IPS-11a (cell line): ENCODE data around the gene ERAL1.
A peak's percentile ranks its signal among the peaks of the same experiment; 100 is the strongest.
"Not testable (repeated sequence)": the region's sequence is repeated elsewhere in the genome, so short reads cannot be mapped to it uniquely, and the experiment has no call there.

ENCODE experiments used
- H3K4me3 ChIP-seq: one replicate; pipeline ENCODE4 v1.5.1; 2013; ENCODE audit warnings: low read depth, low read length, control low read depth

Gene ERAL1

DNA sequence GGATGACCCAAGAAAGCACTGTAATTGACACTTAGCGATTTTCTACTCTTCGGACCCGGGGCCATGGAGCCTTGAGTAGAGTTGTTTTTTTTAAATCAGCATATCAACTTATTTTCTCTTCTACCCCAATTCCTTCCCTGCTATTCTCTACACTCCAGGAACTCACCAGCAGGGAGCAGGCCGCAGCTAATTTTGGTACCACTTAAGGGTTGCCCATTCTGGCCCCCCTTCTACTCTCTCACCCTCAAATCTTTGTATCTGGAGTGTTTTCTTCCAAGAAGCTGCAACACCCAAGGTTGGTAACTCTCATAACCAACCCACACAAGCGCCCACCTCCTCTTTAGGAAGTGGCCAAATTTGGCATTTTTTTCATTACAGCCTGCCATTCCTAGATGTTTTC is 5.5 kb upstream of the ERAL1 start:
- no peak overlapping the region for H3K4me3 ChIP-seq

DNA sequence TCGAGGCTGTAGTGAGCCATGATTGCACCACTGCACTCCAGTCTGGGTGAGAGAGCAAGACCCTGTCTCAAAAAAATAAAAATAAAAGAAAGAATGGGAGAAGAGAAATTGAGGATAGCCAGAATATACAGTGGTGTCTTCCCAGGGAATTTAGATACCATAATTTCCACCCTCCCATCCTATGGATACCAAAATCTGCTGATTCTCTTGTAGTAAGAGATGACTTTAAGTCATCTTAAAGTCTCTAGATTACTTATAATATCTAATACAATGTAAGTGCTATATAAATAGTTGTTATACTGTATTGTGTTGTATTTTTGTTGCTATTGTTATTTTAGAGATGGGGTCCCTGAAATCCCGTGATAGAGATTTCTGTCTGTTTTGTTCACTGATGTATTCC is 1.5 kb upstream of the ERAL1 start:
- no peak overlapping the region for H3K4me3 ChIP-seq

GRCh38 chr17:28855336-28855679 is 492 bp downstream of the ERAL1 start:
- H3K4me3 ChIP-seq: peak overlapping the region; percentile 89

GRCh38 chr17:28856028-28856574 is 1.3 kb downstream of the ERAL1 start:
- H3K4me3 ChIP-seq: no peak overlapping the region

- H3K4me3 ChIP-seq: no peak overlapping the region
These were observed 3.3 kb downstream of the ERAL1 start for GRCh38 chr17:28857905-28858800.

- no peak overlapping the region for H3K4me3 ChIP-seq
These were observed 4.1 kb downstream of the ERAL1 start for GRCh38 chr17:28858801-28859355.

DNA sequence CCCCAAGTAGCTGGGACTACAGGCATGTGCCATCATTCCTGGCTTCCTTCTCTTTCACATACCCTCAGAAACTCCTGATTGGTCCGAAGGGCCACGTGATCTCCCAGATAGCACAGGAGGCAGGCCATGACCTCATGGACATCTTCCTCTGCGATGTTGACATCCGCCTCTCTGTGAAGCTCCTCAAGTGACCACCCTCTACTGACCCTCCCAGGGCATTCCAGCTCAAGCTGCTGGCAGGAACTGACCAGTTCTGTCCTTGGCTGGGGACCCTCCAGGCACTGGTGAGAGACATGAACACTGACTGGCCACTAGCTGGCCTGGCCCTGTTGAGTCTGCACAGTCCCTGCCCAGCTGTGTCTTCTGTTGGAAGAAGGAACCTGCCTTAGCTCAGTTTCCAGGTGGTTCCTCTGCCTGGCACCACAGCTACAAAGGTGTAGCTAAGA is 5.6 kb downstream of the ERAL1 start:
- H3K4me3 ChIP-seq: no peak overlapping the region

- no peak overlapping the region for H3K4me3 ChIP-seq
These were observed 6.8 kb downstream of the ERAL1 start for GRCh38 chr17:28861393-28862203.

DNA sequence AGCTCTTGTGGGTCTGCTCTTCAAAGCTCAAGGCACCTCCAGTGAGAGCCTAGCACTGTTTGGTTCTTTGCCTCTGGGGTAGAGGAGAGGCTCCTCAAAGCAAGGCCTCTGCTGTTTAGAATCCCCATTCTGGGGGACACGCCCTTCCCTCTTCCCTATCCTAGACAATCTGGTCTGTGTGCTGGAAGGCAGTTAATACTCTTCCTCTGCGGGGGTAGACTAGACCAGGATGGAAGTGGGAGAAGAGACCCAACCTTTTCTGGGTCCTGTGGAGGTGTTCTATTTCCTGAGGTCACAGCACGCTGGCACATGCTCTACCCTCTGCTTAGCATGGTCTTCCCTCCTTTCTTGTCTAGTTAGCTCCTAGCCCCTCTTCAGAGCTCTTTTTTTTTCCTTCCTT is 7.7 kb downstream of the ERAL1 start:
- H3K4me3 ChIP-seq: no peak overlapping the region

DNA sequence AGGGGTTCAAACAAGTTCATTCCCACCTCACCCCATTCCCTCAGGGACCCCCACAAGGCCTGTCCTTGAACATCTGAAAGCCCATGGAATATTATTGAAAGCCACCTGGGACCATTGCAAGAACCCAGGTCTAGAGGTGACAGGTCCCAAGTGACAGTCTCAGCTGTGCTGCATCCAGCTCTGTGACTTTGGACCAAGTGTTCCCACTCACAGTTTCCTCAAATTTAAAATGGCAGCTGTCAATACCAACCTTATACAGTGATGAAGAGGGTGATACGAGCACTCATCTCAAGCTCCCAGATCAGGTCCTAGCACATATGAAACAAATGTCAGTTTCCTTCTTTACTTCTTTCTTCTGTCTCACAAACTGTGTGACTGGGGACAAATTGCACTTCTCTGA is 9.1 kb downstream of the ERAL1 start:
- no peak overlapping the region for H3K4me3 ChIP-seq

GRCh38 chr17:28864991-28865849 is 10.4 kb downstream of the ERAL1 start:
- no peak overlapping the region for H3K4me3 ChIP-seq

- H3K4me3 ChIP-seq: no peak overlapping the region
These were observed 11.3 kb downstream of the ERAL1 start for GRCh38 chr17:28865946-28866752.

DNA sequence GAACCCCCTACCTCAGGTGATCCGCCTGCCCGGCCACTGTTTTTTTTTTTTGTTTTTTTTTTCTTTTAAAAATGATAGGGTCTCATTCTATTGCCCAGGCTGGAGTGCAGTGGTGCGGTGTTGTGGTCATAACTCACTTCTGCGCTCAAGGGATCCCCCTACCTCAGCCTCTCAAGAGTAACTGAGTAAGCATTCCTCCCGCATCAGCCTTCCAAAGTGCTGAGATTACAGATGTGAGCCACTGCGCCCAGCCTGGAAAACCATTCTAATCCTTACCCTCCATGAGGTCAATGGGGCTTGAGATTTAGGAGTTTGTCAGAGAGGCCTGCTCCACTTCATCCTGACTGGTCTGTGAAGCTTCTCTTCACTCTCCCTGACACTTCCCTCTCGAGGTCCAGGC is 12.5 kb downstream of the ERAL1 start:
- H3K4me3 ChIP-seq: no peak overlapping the region

DNA sequence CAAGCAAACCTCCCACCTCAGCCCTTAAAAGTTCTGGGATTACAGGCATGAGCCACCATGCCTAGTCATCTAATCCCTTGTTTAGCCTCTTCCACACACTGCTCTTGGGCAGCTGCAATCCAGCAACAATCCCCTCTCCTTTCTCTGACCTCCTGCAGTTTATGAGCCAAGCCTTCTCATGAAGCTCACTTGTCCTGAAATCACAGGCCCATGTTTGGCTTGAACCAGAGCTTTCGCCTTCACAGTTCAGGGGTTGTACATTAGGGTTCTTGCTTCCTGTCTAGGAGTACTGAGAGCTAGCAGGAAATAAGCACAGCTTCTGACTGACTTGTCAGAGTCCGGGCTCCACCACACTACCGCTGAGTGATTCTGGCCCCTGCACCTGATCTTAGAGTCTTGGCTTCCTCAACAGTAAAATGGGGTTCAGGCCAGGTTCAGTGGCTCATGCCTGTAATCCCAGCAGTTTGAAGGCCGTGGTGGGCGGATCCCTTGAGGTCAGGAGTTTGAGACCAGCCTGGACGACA is 16.3 kb downstream of the ERAL1 start:
- H3K4me3 ChIP-seq: no peak overlapping the region

DNA sequence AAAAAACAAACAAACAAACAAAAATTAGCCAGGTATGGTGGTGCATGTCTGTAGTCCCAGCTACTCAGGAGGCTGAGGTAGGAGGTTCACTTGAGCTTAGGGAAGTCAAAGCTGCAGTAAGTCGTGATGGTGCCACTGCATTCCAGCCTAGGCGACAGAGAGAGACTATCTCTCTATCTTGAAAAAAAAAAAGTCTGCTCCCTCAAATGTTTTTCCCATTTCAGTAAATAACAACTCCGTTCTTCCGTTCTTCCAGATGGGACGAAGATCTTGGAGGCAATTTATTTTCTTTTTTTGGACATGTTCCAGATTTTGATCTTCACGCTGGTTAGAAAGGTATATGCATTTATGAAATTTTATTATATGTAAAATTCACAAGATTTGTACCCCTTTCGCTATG is 19.0 kb downstream of the ERAL1 start:
- no peak overlapping the region for H3K4me3 ChIP-seq

GRCh38 chr17:28874750-28875149 is 19.9 kb downstream of the ERAL1 start:
- H3K4me3 ChIP-seq: no peak overlapping the region

- no peak overlapping the region for H3K4me3 ChIP-seq
These were observed 21.2 kb downstream of the ERAL1 start for GRCh38 chr17:28875848-28876550.

- not testable (repeated sequence) for H3K4me3 ChIP-seq
These were observed 22.4 kb downstream of the ERAL1 start for GRCh38 chr17:28877150-28877711.
